Chondrocyte (in vitro differentiated cells): ENCODE results near the gene UBQLN4. TPM values are rescaled to one million over a fixed set of nuclear protein-coding genes. Genes with fewer than 3 reads are reported as not detected.

Source experiments
- DNase-seq: peaks from one replicate; pipeline ENCODE4 v3.0.0; 2021; ENCODE audit warnings: mixed read lengths, low spot score
- H3K27ac Mint-ChIP-seq: one replicate; pipeline ENCODE4 v1.8.0; 2021; ENCODE audit warnings: mild to moderate bottlenecking, moderate library complexity, mixed read lengths; ENCODE audit not compliant: unreplicated experiment
- H3K27me3 Mint-ChIP-seq: 2 replicates; pipeline ENCODE4 v1.8.0; 2021; ENCODE audit warnings: low read depth, mixed read lengths
- H3K36me3 Mint-ChIP-seq: 2 replicates; pipeline ENCODE4 v1.8.0; 2021; ENCODE audit warnings: low read depth, mixed read lengths
- H3K4me1 Mint-ChIP-seq: 2 replicates; pipeline ENCODE4 v1.8.0; 2021; ENCODE audit warnings: low read depth, mild to moderate bottlenecking, mixed read lengths
- H3K4me3 Mint-ChIP-seq: one replicate; pipeline ENCODE4 v1.8.0; 2021; ENCODE audit warnings: mild to moderate bottlenecking, moderate library complexity, mixed read lengths; ENCODE audit not compliant: unreplicated experiment
- H3K9me3 Mint-ChIP-seq: 2 replicates; pipeline ENCODE4 v1.8.0; 2021; ENCODE audit warnings: low read depth, mixed read lengths
- CTCF ChIP-seq: fragments of 200-600 bp; sonication (generic); IDR thresholded peaks from 2 replicates; pipeline ENCODE4 v1.5.0; 2021; ENCODE audit warnings: antibody characterized with exemption, mild to moderate bottlenecking, moderate library complexity
- total RNA-seq: library from RNA; stranded (reverse); gene quantifications from 3 replicates; pipeline ENCODE4 v1.2.1, GENCODE V29; 2021

Gene UBQLN4
- total RNA-seq, 1 donor from 2014 or later, result 30.2 TPM

- Mint-ChIP-seq H3K4me3 (no peak overlapping the region), H3K9me3 (no peaks in the 10 kb centered on the region), H3K36me3 (no peaks in the 10 kb centered on the region), H3K27ac (no peak overlapping the region), H3K4me1 (no peaks in the 10 kb centered on the region), H3K27me3 (no peaks in the 10 kb centered on the region)
- no peak for DNase-seq
- no peak for TF ChIP-seq CTCF
These were observed 53.6 kb downstream of the UBQLN4 start for GRCh38 chr1:155999964-156000363.

- no peak for TF ChIP-seq CTCF
- Mint-ChIP-seq H3K27ac (no peak overlapping the region), H3K27me3 (no peaks in the 10 kb centered on the region), H3K9me3 (no peaks in the 10 kb centered on the region), H3K4me1 (peaks cover 3% of the 10 kb centered on the region), H3K4me3 (no peak overlapping the region), H3K36me3 (no peaks in the 10 kb centered on the region)
- no peak for DNase-seq
These were observed 57.4 kb downstream of the UBQLN4 start for GRCh38 chr1:155996166-155996565.

DNA sequence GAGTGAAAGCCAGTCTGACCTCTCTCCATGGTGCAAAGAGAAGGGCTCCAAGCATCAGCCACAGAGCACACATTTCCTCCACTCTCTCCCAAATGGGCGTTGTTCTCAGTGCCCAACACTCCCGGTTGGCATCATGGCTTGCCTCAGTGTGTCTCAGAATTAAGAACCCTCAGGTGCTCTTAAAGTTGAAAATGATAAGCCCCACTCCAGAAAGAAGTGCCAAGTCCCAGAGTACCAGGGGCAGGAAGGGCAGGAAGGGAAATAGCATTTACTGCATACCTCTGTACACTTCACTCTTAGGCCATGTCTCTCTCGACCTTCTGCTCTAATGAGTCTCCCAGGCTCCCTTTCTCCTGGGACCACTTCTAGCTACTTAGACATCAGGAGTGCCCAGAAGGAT lies 60.0 kb downstream of the UBQLN4 start:
- no peaks in the 10 kb centered on the region for H3K36me3 Mint-ChIP-seq
- H3K4me3 Mint-ChIP-seq, result no peak overlapping the region
- H3K4me1 Mint-ChIP-seq, result peaks cover 12% of the 10 kb centered on the region
- H3K27me3 Mint-ChIP-seq, result no peaks in the 10 kb centered on the region
- H3K9me3 Mint-ChIP-seq, result no peaks in the 10 kb centered on the region
- no peak overlapping the region for H3K27ac Mint-ChIP-seq
- DNase-seq, result no peak
- no peak for TF ChIP-seq CTCF

GRCh38 chr1:155990005-155990739 lies 63.4 kb downstream of the UBQLN4 start:
- no peak overlapping the region for H3K4me3 Mint-ChIP-seq
- peaks cover 12% of the 10 kb centered on the region for H3K4me1 Mint-ChIP-seq
- H3K27me3 Mint-ChIP-seq, result no peaks in the 10 kb centered on the region
- no peak for TF ChIP-seq CTCF
- no peaks in the 10 kb centered on the region for H3K9me3 Mint-ChIP-seq
- H3K27ac Mint-ChIP-seq, result no peak overlapping the region
- no peaks in the 10 kb centered on the region for H3K36me3 Mint-ChIP-seq
- DNase-seq, result no peak

DNA sequence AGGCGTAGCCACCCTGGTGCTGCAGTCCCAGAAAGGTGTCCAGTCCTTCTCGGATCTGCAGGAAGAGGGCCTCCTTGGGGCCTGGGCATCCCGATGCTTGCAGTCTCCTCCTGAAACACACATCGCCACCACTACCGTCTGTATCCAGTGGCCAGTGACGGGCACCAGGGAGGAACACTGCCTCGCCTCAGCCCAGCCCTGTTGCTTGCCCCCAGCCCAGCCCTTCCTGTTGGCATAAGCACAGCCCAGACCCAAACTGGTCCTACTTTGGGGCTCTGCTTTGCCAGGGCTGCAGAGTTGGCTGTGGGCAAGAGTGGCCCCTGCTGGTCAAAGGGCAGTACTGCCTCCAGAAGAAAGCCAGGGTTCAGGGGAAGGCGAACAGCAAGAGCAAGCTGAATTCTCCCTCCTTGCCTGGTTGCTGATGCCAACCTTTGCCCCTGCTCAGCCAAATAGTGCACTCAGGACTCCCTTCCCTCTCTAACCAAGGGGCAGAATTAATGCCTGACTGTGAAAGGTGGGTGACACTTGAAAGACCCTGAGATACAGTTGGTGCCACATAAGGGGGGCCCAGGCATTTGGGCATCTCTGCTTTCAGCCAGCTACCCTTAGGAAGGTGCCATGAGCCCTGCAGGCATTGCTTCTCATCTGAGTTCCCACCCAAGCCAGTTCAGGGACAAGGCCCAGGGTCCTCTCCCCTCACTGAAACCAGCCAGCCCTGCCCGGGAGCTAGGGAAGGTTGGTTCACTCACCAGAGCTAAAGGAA lies 64.2 kb downstream of the UBQLN4 start:
- no peak for DNase-seq
- peak overlapping the region; percentile 36 for H3K4me3 Mint-ChIP-seq
- TF ChIP-seq CTCF, result peak; percentile 97
- no peaks in the 10 kb centered on the region for H3K9me3 Mint-ChIP-seq
- H3K4me1 Mint-ChIP-seq, result peaks cover 16% of the 10 kb centered on the region
- no peaks in the 10 kb centered on the region for H3K36me3 Mint-ChIP-seq
- peak overlapping the region; percentile 82 for H3K27ac Mint-ChIP-seq
- no peaks in the 10 kb centered on the region for H3K27me3 Mint-ChIP-seq

Other genes starting within 250 kb of the UBQLN4 start
- 40.1 to 46.9 TPM (median 46.5 TPM) in 3 replicates for gene GON4L, start 196.6 kb downstream of the UBQLN4 start, total RNA-seq
- 3.4 to 5.3 TPM (median 4.9 TPM) in 3 replicates for gene SYT11, start 194.2 kb downstream of the UBQLN4 start, total RNA-seq
- gene RIT1, start 142.4 kb downstream of the UBQLN4 start, total RNA-seq, result 39.8 to 52.2 TPM (median 51.4 TPM) in 3 replicates
- 32.3 to 43.2 TPM (median 35.2 TPM) in 3 replicates for gene KHDC4, start 119.4 kb downstream of the UBQLN4 start, total RNA-seq
- gene RXFP4, start 112.2 kb downstream of the UBQLN4 start, total RNA-seq, result not detected in 3 replicates
- 50.0 to 214 TPM (median 203 TPM) in 3 replicates for gene ARHGEF2, start 75.3 kb downstream of the UBQLN4 start, total RNA-seq
- 233 to 257 TPM (median 238 TPM) in 3 replicates for gene SSR2, start 32.8 kb downstream of the UBQLN4 start, total RNA-seq
- gene LAMTOR2, start 984 bp upstream of the UBQLN4 start, total RNA-seq, result 55.0 to 58.8 TPM (median 56.6 TPM) in 3 replicates
- gene RAB25, start 7.4 kb upstream of the UBQLN4 start, total RNA-seq, result not detected in 3 replicates
- 11.7 to 12.7 TPM (median 12.0 TPM) in 3 replicates for gene MEX3A, start 28.7 kb upstream of the UBQLN4 start, total RNA-seq
- gene LMNA, start 60.9 kb upstream of the UBQLN4 start, total RNA-seq, result 641 to 675 TPM (median 641 TPM) in 3 replicates
- gene SEMA4A, start 99.8 kb upstream of the UBQLN4 start, total RNA-seq, result 1.6 to 2.5 TPM (median 2.0 TPM) in 3 replicates
- gene SLC25A44, start 140.3 kb upstream of the UBQLN4 start, total RNA-seq, result 13.4 to 17.5 TPM (median 17.2 TPM) in 3 replicates
- 35.8 to 40.5 TPM (median 38.6 TPM) in 3 replicates for gene PMF1, start 159.2 kb upstream of the UBQLN4 start, total RNA-seq
- gene BGLAP, start 188.4 kb upstream of the UBQLN4 start, total RNA-seq, result 0.82 TPM in 1 of 3 replicates, not detected in the others
- gene PAQR6, start 194.3 kb upstream of the UBQLN4 start, total RNA-seq, result 4.9 to 6.9 TPM (median 4.9 TPM) in 3 replicates
- 65.9 to 76.1 TPM (median 73.5 TPM) in 3 replicates for gene SMG5, start 229.0 kb upstream of the UBQLN4 start, total RNA-seq
- gene TMEM79, start 230.5 kb upstream of the UBQLN4 start, total RNA-seq, result 1.7 to 3.1 TPM (median 2.5 TPM) in 3 replicates
- gene GLMP, start 241.9 kb upstream of the UBQLN4 start, total RNA-seq, result 68.1 to 76.9 TPM (median 71.4 TPM) in 3 replicates
- not detected in 3 replicates for gene VHLL, start 245.5 kb upstream of the UBQLN4 start, total RNA-seq